GM20431 (cell line): Measurements from ENCODE around the gene ACAP2.

Experiments
- in situ Hi-C: fragments of 300-500 bp; cut with MseI, MboI; formaldehyde crosslinking; loops from one replicate; pipeline ENCODE4 v1.15.0; 2020; ENCODE audit warnings: low sequenced_read_pairs; ENCODE audit not compliant: unreplicated experiment

Gene ACAP2

GRCh38 chr3:195265363-195265976 is 177.3 kb downstream of the ACAP2 start:
- in situ Hi-C loops, result loop anchor here (10.0 to 25.0 kb wide), 2 partner anchors 253 to 581 kb away; partner anchors contain the start of gene FAM43A

GRCh38 chr3:195263925-195264600 is 178.8 kb downstream of the ACAP2 start:
- in situ Hi-C loops, result loop anchor here (10.0 to 25.0 kb wide), 2 partner anchors 252 to 579 kb away; partner anchors contain the start of gene FAM43A

- in situ Hi-C loops, result loop anchor here (10.0 to 25.0 kb wide), 2 partner anchors 251 to 579 kb away; partner anchors contain the start of gene FAM43A
These were observed 179.5 kb downstream of the ACAP2 start for GRCh38 chr3:195263193-195263924.

- in situ Hi-C loops, result loop anchor here (10.0 to 25.0 kb wide), 2 partner anchors 250 to 577 kb away; partner anchors contain the start of gene FAM43A
These were observed 180.9 kb downstream of the ACAP2 start for GRCh38 chr3:195261925-195262324.

- in situ Hi-C loops, result loop anchor here (10.0 to 25.0 kb wide), 2 partner anchors 248 to 576 kb away; partner anchors contain the start of gene FAM43A
These were observed 182.4 kb downstream of the ACAP2 start for GRCh38 chr3:195260280-195260905.

- in situ Hi-C loops, result loop anchor here (10.0 to 25.0 kb wide), 3 partner anchors 105 to 575 kb away; partner anchors contain the start of gene FAM43A
These were observed 183.1 kb downstream of the ACAP2 start for GRCh38 chr3:195259475-195260279.

- in situ Hi-C loops, result loop anchor here (10.0 to 25.0 kb wide), 2 partner anchors 104 to 247 kb away; no protein-coding TSS in a partner anchor
These were observed 183.7 kb downstream of the ACAP2 start for GRCh38 chr3:195259154-195259474.

- in situ Hi-C loops, result loop anchor here (10.0 to 25.0 kb wide), 2 partner anchors 104 to 246 kb away; no protein-coding TSS in a partner anchor
These were observed 184.2 kb downstream of the ACAP2 start for GRCh38 chr3:195258449-195259153.

GRCh38 chr3:195257454-195258448 is 185.1 kb downstream of the ACAP2 start:
- in situ Hi-C loops, result loop anchor here (10.0 to 25.0 kb wide), 2 partner anchors 103 to 245 kb away; no protein-coding TSS in a partner anchor

GRCh38 chr3:195256639-195257453 is 186.0 kb downstream of the ACAP2 start:
- in situ Hi-C loops, result loop anchor here (10.0 to 25.0 kb wide), 2 partner anchors 102 to 245 kb away; no protein-coding TSS in a partner anchor

- in situ Hi-C loops, result loop anchor here (10.0 to 25.0 kb wide), 2 partner anchors 101 to 244 kb away; no protein-coding TSS in a partner anchor
These were observed 187.0 kb downstream of the ACAP2 start for GRCh38 chr3:195255571-195256501.

GRCh38 chr3:195255176-195255500 is 187.7 kb downstream of the ACAP2 start:
- in situ Hi-C loops, result loop anchor here (10.0 to 25.0 kb wide), 2 partner anchors 100 to 243 kb away; no protein-coding TSS in a partner anchor

- in situ Hi-C loops, result loop anchor here (10.0 to 25.0 kb wide), 2 partner anchors 100 to 242 kb away; no protein-coding TSS in a partner anchor
These were observed 188.2 kb downstream of the ACAP2 start for GRCh38 chr3:195254454-195255175.

GRCh38 chr3:195253923-195254432 is 188.8 kb downstream of the ACAP2 start:
- in situ Hi-C loops, result loop anchor here (10.0 to 25.0 kb wide), 2 partner anchors 99 to 242 kb away; no protein-coding TSS in a partner anchor
